ENCODE measurements around the gene OR2B6. TPM values are rescaled to one million over a fixed set of nuclear protein-coding genes. Genes with fewer than 3 reads are reported as not detected.

Gene OR2B6
- total RNA-seq (2016; rRNA removed; fragmentation: Illumina TruSeq; extraction: Trizol) = not detected in 2 replicates
- total RNA-seq (2016; cell fraction: cytosol; rRNA removed; fragmentation: Illumina TruSeq; extraction: Trizol; ENCODE audit: low read depth) = not detected in 2 replicates
- 0.15 TPM in 1 of 2 replicates, not detected in the other for total RNA-seq (2016; cell fraction: insoluble cytoplasmic fraction; rRNA removed; fragmentation: Illumina TruSeq; extraction: Trizol)
- not detected in 2 replicates for total RNA-seq (2016; cell fraction: membrane; rRNA removed; fragmentation: Illumina TruSeq; extraction: Trizol)
- not detected in 2 replicates for total RNA-seq (2016; cell fraction: nucleus; rRNA removed; fragmentation: Illumina TruSeq; extraction: Trizol)
- polyA plus RNA-seq (2011; rRNA removed) = 1.2 and 1.4 TPM in 2 replicates
- polyA plus RNA-seq (2011; cell fraction: cytosol; rRNA removed) = 0.09 TPM in 1 of 2 replicates, not detected in the other
- 3.4 and 4.4 TPM in 2 replicates for polyA plus RNA-seq (2011; cell fraction: nucleus; rRNA removed)
- 0.35 and 0.41 TPM in 2 replicates for polyA plus RNA-seq (2012)
- polyA plus RNA-seq (2016; cell fraction: cytosol; fragmentation: Illumina TruSeq; extraction: Trizol; ENCODE audit: low read depth) = not detected in 2 replicates
- polyA plus RNA-seq (2016; cell fraction: insoluble cytoplasmic fraction; fragmentation: Illumina TruSeq; extraction: Trizol; ENCODE audit: low read depth) = not detected in 2 replicates
- polyA plus RNA-seq (2016; cell fraction: membrane; fragmentation: Illumina TruSeq; extraction: Trizol; ENCODE audit: low read depth) = not detected in 2 replicates
- polyA plus RNA-seq (2016; cell fraction: nucleus; fragmentation: Illumina TruSeq; extraction: Trizol; ENCODE audit: insufficient read depth, low read depth) = 0.55 TPM in 1 of 2 replicates, not detected in the other
- polyA minus RNA-seq (2011; rRNA and poly(A)+ RNA removed; ENCODE audit: low replicate concordance) = 0.76 and 12.4 TPM in 2 replicates
- not detected in 2 replicates for polyA minus RNA-seq (2011; cell fraction: cytosol; rRNA and poly(A)+ RNA removed)
- polyA minus RNA-seq (2011; cell fraction: nucleus; rRNA and poly(A)+ RNA removed) = 2.2 and 2.7 TPM in 2 replicates
- Bru-seq, nascent RNA = percentile 27 among the genes with signal in this experiment
- percentile 36 among the genes with signal in this experiment for BruChase-seq, experiment 1, labeled RNA remaining after a 6-hour chase
- percentile 45 among the genes with signal in this experiment for BruChase-seq, experiment 2, labeled RNA remaining after a 2-hour chase
- long read RNA-seq, experiment 1 = 0 reads
- long read RNA-seq, experiment 2, partial matches to known transcripts = 0 of 2 reads
- long read RNA-seq, experiment 2, other reads (novel, unspliced or antisense) = 2 of 2 reads

GRCh38 chr6:27956941-27957340, at the start of gene OR2B6:
Gene OR2B6, plus strand, starts transcription at chr6:27957241. Its CDS starts 0 bp downstream, at chr6:27957241.
- no peaks in the 10 kb centered on the region for H4K20me1 ChIP-seq (ENCODE audit: insufficient read depth, low read length)
- H3K36me3 ChIP-seq (replicated peaks in 1 of 2; ENCODE audit: control insufficient read depth in 1 of 2, insufficient read depth in 2 of 2, low read length in 2 of 2) = no peaks in the 10 kb centered on the region
- ATAC-seq = no peak
- no peak within 1 kb of the TSS for H3K4me2 ChIP-seq (ENCODE audit: low read depth, low read length)
- FAIRE-seq = no peak
- H3K27ac ChIP-seq (ENCODE audit: extremely low read length, insufficient read depth, low read length) = no peak within 1 kb of the TSS
- intact Hi-C loops (cut with micrococcal nuclease; ENCODE audit: unreplicated experiment) = no loop called here
- no peaks in the 10 kb centered on the region for H3K9me3 ChIP-seq (ENCODE audit: low read length)
- H3K27me3 ChIP-seq (ENCODE audit: control insufficient read depth in 1 of 2, insufficient read depth in 2 of 2, low read length in 2 of 2) = no peaks in the 10 kb centered on the region
- in situ Hi-C loops (cut with HindIII; ENCODE audit: extremely low pct_ligation_motif_present, low pct_unique_long_range_greater_than_20kb) = no loop called here
- H3K4me1 ChIP-seq (ENCODE audit: insufficient read depth, low read length) = no peaks in the 10 kb centered on the region
- no peak within 1 kb of the TSS for H3K9ac ChIP-seq (ENCODE audit: insufficient read depth, low read depth, low read length)
- 0% methylated on average over 1 of the region's 1 CpG for whole genome bisulfite sequencing (ENCODE audit: low lambda C conversion rate)
- no peak within 1 kb of the TSS for H2AFZ ChIP-seq (ENCODE audit: low read length)
- no peak for DNase-seq (ENCODE audit: low spot score)
- CTCF ChIA-PET (ENCODE audit: low intra/inter-chr PET ratio, low total read pairs) = no interaction called here
- H3K79me2 ChIP-seq (ENCODE audit: insufficient read depth, low read length) = no peaks in the 10 kb centered on the region
- POLR2A ChIA-PET = no interaction called here
- H3K4me3 ChIP-seq (replicated peaks in 1 of 3; ENCODE audit: insufficient read depth in 1 of 3, low read depth in 2 of 3, low read length in 3 of 3) = no peak within 1 kb of the TSS
- BruUV-seq (replicated peaks) = no TSS peak
- TF ChIP-seq, protein P1, sequence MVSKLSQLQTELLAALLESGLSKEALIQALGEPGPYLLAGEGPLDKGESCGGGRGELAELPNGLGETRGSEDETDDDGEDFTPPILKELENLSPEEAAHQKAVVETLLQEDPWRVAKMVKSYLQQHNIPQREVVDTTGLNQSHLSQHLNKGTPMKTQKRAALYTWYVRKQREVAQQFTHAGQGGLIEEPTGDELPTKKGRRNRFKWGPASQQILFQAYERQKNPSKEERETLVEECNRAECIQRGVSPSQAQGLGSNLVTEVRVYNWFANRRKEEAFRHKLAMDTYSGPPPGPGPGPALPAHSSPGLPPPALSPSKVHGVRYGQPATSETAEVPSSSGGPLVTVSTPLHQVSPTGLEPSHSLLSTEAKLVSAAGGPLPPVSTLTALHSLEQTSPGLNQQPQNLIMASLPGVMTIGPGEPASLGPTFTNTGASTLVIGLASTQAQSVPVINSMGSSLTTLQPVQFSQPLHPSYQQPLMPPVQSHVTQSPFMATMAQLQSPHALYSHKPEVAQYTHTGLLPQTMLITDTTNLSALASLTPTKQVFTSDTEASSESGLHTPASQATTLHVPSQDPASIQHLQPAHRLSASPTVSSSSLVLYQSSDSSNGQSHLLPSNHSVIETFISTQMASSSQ (IDR thresholded peaks at IDR 0.05; ENCODE audit: low read depth) = no peak
- TF ChIP-seq, protein P1 (CRISPR knock-in tag; IDR thresholded peaks at IDR 0.05; ENCODE audit: borderline replicate concordance) = no peak
- TF ChIP-seq, protein P2, sequence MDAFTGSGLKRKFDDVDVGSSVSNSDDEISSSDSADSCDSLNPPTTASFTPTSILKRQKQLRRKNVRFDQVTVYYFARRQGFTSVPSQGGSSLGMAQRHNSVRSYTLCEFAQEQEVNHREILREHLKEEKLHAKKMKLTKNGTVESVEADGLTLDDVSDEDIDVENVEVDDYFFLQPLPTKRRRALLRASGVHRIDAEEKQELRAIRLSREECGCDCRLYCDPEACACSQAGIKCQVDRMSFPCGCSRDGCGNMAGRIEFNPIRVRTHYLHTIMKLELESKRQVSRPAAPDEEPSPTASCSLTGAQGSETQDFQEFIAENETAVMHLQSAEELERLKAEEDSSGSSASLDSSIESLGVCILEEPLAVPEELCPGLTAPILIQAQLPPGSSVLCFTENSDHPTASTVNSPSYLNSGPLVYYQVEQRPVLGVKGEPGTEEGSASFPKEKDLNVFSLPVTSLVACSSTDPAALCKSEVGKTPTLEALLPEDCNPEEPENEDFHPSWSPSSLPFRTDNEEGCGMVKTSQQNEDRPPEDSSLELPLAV (CRISPR knock-in tag; conservative IDR thresholded peaks at IDR 0.05; ENCODE audit: low read depth) = no peak
- TF ChIP-seq ZNF333 (CRISPR knock-in tag; IDR thresholded peaks at IDR 0.05; ENCODE audit: borderline replicate concordance) (no peak), HMGXB3 (CRISPR knock-in tag; IDR thresholded peaks at IDR 0.05; ENCODE audit: borderline replicate concordance) (no peak), HNRNPL (IDR thresholded peaks at IDR 0.05; ENCODE audit: low read depth, low read length) (no peak), RAD21 (CRISPR knock-in tag; IDR thresholded peaks at IDR 0.05) (no peak)
